Endothelial cell of umbilical vein (primary cell): ENCODE results near the gene DHX15. TPM values are rescaled to one million over a fixed set of nuclear protein-coding genes. Genes with fewer than 3 reads are reported as not detected.

Experiments
- BruUV-seq: library from RNA; stranded (reverse); fragments of 400-500 nt; replicated peaks from 2 replicates; lab custom pipeline; 2021; lab: Mats Ljungman, UMichigan
- CTCF ChIA-PET: fragments of 300-600, 350-600 bp; sonication (Branson Sonifier 250); formaldehyde crosslinking; loops from one replicate; lab custom pipeline; 2021; ENCODE audit warnings: antibody characterized with exemption, inconsistent platforms; lab: Charles Lee
- POLR2A ChIA-PET: fragments of 300-600, 350-600 bp; sonication (Branson Sonifier 250); formaldehyde crosslinking; loops from one replicate; lab custom pipeline; 2021; ENCODE audit warnings: antibody characterized with exemption, inconsistent platforms; lab: Charles Lee
- DNase-seq: peaks from one replicate; pipeline ENCODE4 v3.0.0-alpha.2; 2011; ENCODE audit warnings: low read depth, low spot score
- FAIRE-seq: peaks from 2 replicates; lab custom pipeline; 2011; peaks lifted over from hg19 to GRCh38; lab: Jason Lieb, UNC
- H2AFZ ChIP-seq: 2 replicates; pipeline ENCODE4 v1.6.0; 2012; ENCODE audit warnings: low read depth, low read length, control low read depth, inconsistent platforms
- H3K27ac ChIP-seq: 2 replicates; pipeline ENCODE4 v1.5.1; 2011; ENCODE audit warnings: low read depth, mild to moderate bottlenecking, control low read depth, low read length, moderate library complexity; ENCODE audit not compliant: insufficient read depth
- H3K27me3 ChIP-seq, 2 experiments: 2 replicates each; pipeline versions ENCODE4 v1.6.0 to v1.6.1; 2011; ENCODE audit warnings: low read length in 2 of 2, mixed read lengths in 1 of 2; ENCODE audit not compliant: control insufficient read depth in 2 of 2, insufficient read depth in 2 of 2
- H3K36me3 ChIP-seq, 2 experiments: 2 replicates in 1 of 2; 3 replicates in 1 of 2; pipeline ENCODE4 v1.5.1; 2011; ENCODE audit warnings: low read length in 2 of 2, mild to moderate bottlenecking in 1 of 2, moderate library complexity in 1 of 2; ENCODE audit not compliant: control insufficient read depth in 2 of 2, insufficient read depth in 2 of 2; ENCODE audit errors: extremely low read depth in 1 of 2
- H3K4me1 ChIP-seq: 3 replicates; pipeline ENCODE4 v1.5.1; 2011; ENCODE audit warnings: mild to moderate bottlenecking, low read length; ENCODE audit not compliant: control insufficient read depth, insufficient read depth; ENCODE audit errors: extremely low read depth
- H3K4me2 ChIP-seq: 2 replicates; pipeline ENCODE4 v1.6.1; 2011; ENCODE audit warnings: low read length, control low read depth, mixed read lengths; ENCODE audit not compliant: insufficient read depth
- H3K4me3 ChIP-seq, 3 experiments: fragments of 200-600 bp in 1 of 3; sonication (generic), shearing (Covaris generic) in 1 of 3; replicated peaks in 1 of 3; 2 replicates each; pipeline ENCODE4 v1.5.1; 2011 to 2016; ENCODE audit warnings: control low read depth in 3 of 3, low read length in 3 of 3, mild to moderate bottlenecking in 2 of 3, inconsistent platforms in 1 of 3, low read depth in 1 of 3, moderate library complexity in 1 of 3; ENCODE audit not compliant: insufficient read depth in 1 of 3
- H3K79me2 ChIP-seq: 2 replicates; pipeline ENCODE4 v1.6.0; 2012; ENCODE audit warnings: low read length, inconsistent platforms; ENCODE audit not compliant: control insufficient read depth, insufficient read depth
- H3K9ac ChIP-seq: replicated peaks from 2 replicates; pipeline ENCODE3; 2011; ENCODE audit warnings: low read length, control low read depth; ENCODE audit not compliant: insufficient read depth; ENCODE audit errors: extremely low read depth
- H3K9me1 ChIP-seq: replicated peaks from 3 replicates; pipeline ENCODE4 v1.6.0; 2011; ENCODE audit warnings: mild to moderate bottlenecking, low read length; ENCODE audit not compliant: control insufficient read depth, insufficient read depth; ENCODE audit errors: extremely low read depth
- H3K9me3 ChIP-seq: replicated peaks from 2 replicates; pipeline ENCODE4 v1.5.1; 2012; ENCODE audit warnings: low read length, inconsistent platforms; ENCODE audit not compliant: control insufficient read depth, insufficient read depth
- H4K20me1 ChIP-seq: replicated peaks from 2 replicates; pipeline ENCODE3; 2011; ENCODE audit warnings: mild to moderate bottlenecking, low read length; ENCODE audit not compliant: control insufficient read depth, insufficient read depth; ENCODE audit errors: extremely low read depth
- EZH2 ChIP-seq: IDR thresholded peaks from 2 replicates; pipeline ENCODE4 v1.6.1; 2012; ENCODE audit warnings: borderline replicate concordance, low read depth, mild to moderate bottlenecking, moderate library complexity, low read length, inconsistent platforms; ENCODE audit not compliant: severe bottlenecking
- FOS ChIP-seq: IDR thresholded peaks from 2 replicates; pipeline ENCODE4 v1.6.1; 2011; ENCODE audit warnings: mild to moderate bottlenecking, low read length, moderate library complexity, borderline replicate concordance; ENCODE audit not compliant: insufficient read depth
- GATA2 ChIP-seq: IDR thresholded peaks from 2 replicates; pipeline ENCODE4 v1.7.0; 2011; ENCODE audit warnings: low read depth, mild to moderate bottlenecking, moderate library complexity, mixed read lengths, low read length; ENCODE audit not compliant: insufficient read length, insufficient read depth
- JUN ChIP-seq: IDR thresholded peaks from 2 replicates; pipeline ENCODE4 v1.6.1; 2011; ENCODE audit warnings: borderline replicate concordance, low read depth; ENCODE audit not compliant: insufficient read length, insufficient read depth
- MYC ChIP-seq: IDR thresholded peaks from one replicate; pipeline ENCODE4 v1.6.1; 2011; ENCODE audit warnings: mild to moderate bottlenecking, low read depth, low read length
- POLR2A ChIP-seq: IDR thresholded peaks from 2 replicates; pipeline ENCODE4 v1.6.1; 2012; ENCODE audit warnings: low read depth, mild to moderate bottlenecking, control low read depth, low read length
- POLR2AphosphoS5 ChIP-seq: IDR thresholded peaks from 2 replicates; pipeline ENCODE4 v1.6.1; 2012; ENCODE audit warnings: low read depth, mild to moderate bottlenecking, control low read depth, low read length, moderate library complexity; ENCODE audit not compliant: insufficient read depth
- dilution Hi-C: fragments of 300-500 bp; cut with MboI; formaldehyde crosslinking; loops from one replicate; pipeline ENCODE4 v1.15.0; 2019; ENCODE audit warnings: low sequenced_read_pairs; ENCODE audit not compliant: extremely low pct_ligation_motif_present
- intact Hi-C: fragments of 100-400 bp; cut with micrococcal nuclease; formaldehyde crosslinking; loops from one replicate; pipeline ENCODE4 v1.10.0; 2022
- polyA plus RNA-seq, 4 experiments: library from polyadenylated mRNA; depleted of rRNA in 3 of 4; stranded (reverse) in 3 of 4; unstranded in 1 of 4; fragments of >200 nt; gene quantifications; 2 replicates each; pipeline versions ENCODE4 v1.2.1 to v1.2.3, GENCODE V29; 2011 to 2012; ENCODE audit warnings: missing spikeins in 1 of 4
- total RNA-seq: library from RNA; stranded (reverse); gene quantifications from 2 replicates; pipeline ENCODE4 v1.2.3, GENCODE V29; 2021
- TF ChIP-seq, protein P1 (sequence below), 2 donors: IDR thresholded peaks; 1 replicate in 1 of 2; 2 replicates in 1 of 2; pipeline ENCODE4 v1.5.1; 2011; ENCODE audit warnings: low read length in 2 of 2, mild to moderate bottlenecking in 2 of 2, moderate library complexity in 2 of 2, control low read depth in 1 of 2, inconsistent platforms in 1 of 2, low read depth in 1 of 2; ENCODE audit not compliant: insufficient read depth in 1 of 2; ENCODE audit errors: extremely low read depth in 1 of 2
- TF ChIP-seq, protein P2 (sequence below): IDR thresholded peaks from 2 replicates; pipeline ENCODE4 v1.6.1; 2011; ENCODE audit not compliant: insufficient read depth, insufficient read length

DHX15 gene
- total and polyA plus RNA-seq, 2 donors (not counting 3 experiments of a cell fraction or from before 2014, with no cell fraction given) = 72.3 to 152 TPM

- Histone ChIP-seq H3K9me1 (no peaks in the 10 kb centered on the region), H3K4me3 (no peak overlapping the region), H3K4me1 (no peaks in the 10 kb centered on the region), H3K79me2 (no peaks in the 10 kb centered on the region), H3K4me2 (no peak overlapping the region), H3K27ac (no peak overlapping the region), H2AFZ (no peak overlapping the region), H4K20me1 (no peaks in the 10 kb centered on the region), H3K36me3 (no peaks in the 10 kb centered on the region), H3K9me3 (no peaks in the 10 kb centered on the region), H3K27me3 (peaks cover 3 to 13% of the 10 kb centered on the region in 2 experiments), H3K9ac (no peak overlapping the region)
- TF ChIP-seq POLR2A (no peak), EZH2 (no peak), POLR2AphosphoS5 (no peak)
- intact Hi-C loops (no loop called here), dilution Hi-C loops (no loop called here)
- POLR2A ChIA-PET = no interaction called here
- FAIRE-seq (no peak), DNase-seq (no peak)
- no TSS peak for BruUV-seq
- CTCF ChIA-PET = no interaction called here
Observed at GRCh38 chr4:24595659-24596058, 11.3 kb upstream of the DHX15 start.

DNA sequence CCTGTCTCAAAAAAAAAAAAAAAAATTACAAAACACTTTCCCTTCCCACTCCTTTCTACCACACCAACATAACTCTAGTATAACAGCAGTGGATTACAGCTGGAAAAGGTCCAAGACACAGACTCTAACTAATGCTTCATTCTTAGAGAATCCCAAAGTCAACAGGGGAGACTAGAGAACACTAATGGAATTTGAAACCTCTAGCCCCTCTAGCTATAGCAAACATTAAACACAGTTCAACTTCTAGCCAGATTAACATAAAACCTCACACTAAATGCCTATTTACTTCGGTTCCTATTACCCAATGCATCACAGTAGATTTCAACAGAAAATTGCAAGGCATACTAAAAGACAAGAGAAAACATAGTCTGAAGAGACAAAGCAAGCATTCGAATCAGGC, 10.5 kb upstream of the DHX15 start:
- ChIA-PET POLR2A (interaction anchor here (0.7 kb wide), 1 partner anchor 254 kb away, joined by 3 read pairs; no protein-coding TSS in a partner anchor), CTCF (no interaction called here)
- no peaks in the 10 kb centered on the region for H3K79me2 ChIP-seq
- DNase-seq = no peak
- H3K36me3 ChIP-seq = no peaks in the 10 kb centered on the region
- H3K4me2 ChIP-seq = no peak overlapping the region
- intact Hi-C loops (no loop called here), dilution Hi-C loops (no loop called here)
- FAIRE-seq = no peak
- H3K9ac ChIP-seq = no peak overlapping the region
- BruUV-seq = no TSS peak
- no peak overlapping the region for H3K27ac ChIP-seq
- H3K27me3 ChIP-seq = peaks cover 3 to 13% of the 10 kb centered on the region in 2 experiments
- H3K9me1 ChIP-seq = no peaks in the 10 kb centered on the region
- H4K20me1 ChIP-seq = no peaks in the 10 kb centered on the region
- H3K4me1 ChIP-seq = no peaks in the 10 kb centered on the region
- no peak overlapping the region for H3K4me3 ChIP-seq
- no peak for TF ChIP-seq EZH2
- TF ChIP-seq, protein P1, sequence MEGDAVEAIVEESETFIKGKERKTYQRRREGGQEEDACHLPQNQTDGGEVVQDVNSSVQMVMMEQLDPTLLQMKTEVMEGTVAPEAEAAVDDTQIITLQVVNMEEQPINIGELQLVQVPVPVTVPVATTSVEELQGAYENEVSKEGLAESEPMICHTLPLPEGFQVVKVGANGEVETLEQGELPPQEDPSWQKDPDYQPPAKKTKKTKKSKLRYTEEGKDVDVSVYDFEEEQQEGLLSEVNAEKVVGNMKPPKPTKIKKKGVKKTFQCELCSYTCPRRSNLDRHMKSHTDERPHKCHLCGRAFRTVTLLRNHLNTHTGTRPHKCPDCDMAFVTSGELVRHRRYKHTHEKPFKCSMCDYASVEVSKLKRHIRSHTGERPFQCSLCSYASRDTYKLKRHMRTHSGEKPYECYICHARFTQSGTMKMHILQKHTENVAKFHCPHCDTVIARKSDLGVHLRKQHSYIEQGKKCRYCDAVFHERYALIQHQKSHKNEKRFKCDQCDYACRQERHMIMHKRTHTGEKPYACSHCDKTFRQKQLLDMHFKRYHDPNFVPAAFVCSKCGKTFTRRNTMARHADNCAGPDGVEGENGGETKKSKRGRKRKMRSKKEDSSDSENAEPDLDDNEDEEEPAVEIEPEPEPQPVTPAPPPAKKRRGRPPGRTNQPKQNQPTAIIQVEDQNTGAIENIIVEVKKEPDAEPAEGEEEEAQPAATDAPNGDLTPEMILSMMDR (IDR thresholded peaks at IDR 0.05; ENCODE audit: extremely low read depth in 1 of 2, insufficient read depth in 1 of 2, low read depth in 1 of 2, low read length in 2 of 2) = no peak
- TF ChIP-seq, protein P2, sequence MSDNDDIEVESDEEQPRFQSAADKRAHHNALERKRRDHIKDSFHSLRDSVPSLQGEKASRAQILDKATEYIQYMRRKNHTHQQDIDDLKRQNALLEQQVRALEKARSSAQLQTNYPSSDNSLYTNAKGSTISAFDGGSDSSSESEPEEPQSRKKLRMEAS = no peak
- TF ChIP-seq POLR2A = no peak
- no peak for TF ChIP-seq POLR2AphosphoS5
- TF ChIP-seq JUN = no peak
- TF ChIP-seq MYC = no peak
- no peak for TF ChIP-seq FOS
- no peak for TF ChIP-seq GATA2
- no peak overlapping the region for H2AFZ ChIP-seq
- H3K9me3 ChIP-seq = no peaks in the 10 kb centered on the region
